GM12878 (cell line): ENCODE data around the gene SORCS1. TPM values are rescaled to one million over a fixed set of nuclear protein-coding genes. Genes with fewer than 3 reads are reported as not detected.

Experiments
- ATAC-seq: fragments of 200-7000 bp; cut with Tn5 transposase; 3 replicates; pipeline ENCODE4 v1.9.1; 2020; ENCODE audit warnings: mild to moderate bottlenecking, moderate library complexity
- BruUV-seq: library from RNA; stranded (reverse); fragments of 400-500 nt; replicated peaks from 2 replicates; lab custom pipeline; 2021; lab: Mats Ljungman, UMichigan
- CTCF ChIA-PET: fragments of 300-600 bp; sonication (Branson Sonifier 250); formaldehyde crosslinking; extraction: SDS; loops from one replicate; lab custom pipeline; 2021; ENCODE audit warnings: inconsistent platforms; lab: Yijun Ruan, JAX
- POLR2A ChIA-PET: fragments of 350-600 bp; formaldehyde crosslinking; extraction: SDS; loops from one replicate; lab custom pipeline; 2021; ENCODE audit warnings: inconsistent platforms; lab: Charles Lee
- RAD21 ChIA-PET: fragments of 300-600 bp; sonication (Branson Sonifier 250); formaldehyde crosslinking; loops from one replicate; lab custom pipeline; 2023; ENCODE audit warnings: antibody characterized with exemption; ENCODE audit not compliant: unreplicated experiment; lab: Charles Lee
- SMC1A ChIA-PET: fragments of 300-600 bp; sonication (Branson Sonifier 250); formaldehyde crosslinking; loops from one replicate; lab custom pipeline; 2023; ENCODE audit not compliant: unreplicated experiment, uncharacterized antibody; lab: Charles Lee
- DNase-seq: peaks from one replicate; pipeline ENCODE4 v3.0.0-alpha.2; 2011; ENCODE audit warnings: low read depth, low spot score
- FAIRE-seq: peaks from 3 replicates; lab custom pipeline; 2011; peaks lifted over from hg19 to GRCh38; lab: Jason Lieb, UNC
- H2AFZ ChIP-seq: 2 replicates; pipeline ENCODE4 v1.6.0; 2011; ENCODE audit warnings: low read depth, low read length, control low read depth; ENCODE audit not compliant: control insufficient read depth
- H3K27ac ChIP-seq: 2 replicates; pipeline ENCODE4 v1.5.1; 2011; ENCODE audit warnings: control low read depth; ENCODE audit not compliant: control insufficient read depth, insufficient read depth
- H3K27me3 ChIP-seq, 2 experiments: replicated peaks in 1 of 2; 2 replicates each; pipeline versions ENCODE4 v1.6.0 to v1.6.1; 2011; ENCODE audit warnings: low read length in 1 of 2; ENCODE audit not compliant: control insufficient read depth in 2 of 2, insufficient read depth in 2 of 2
- H3K36me3 ChIP-seq, 2 experiments: 2 replicates each; pipeline ENCODE4 v1.5.1; 2011; ENCODE audit warnings: low read length in 1 of 2; ENCODE audit not compliant: control insufficient read depth in 2 of 2, insufficient read depth in 2 of 2
- H3K4me1 ChIP-seq: 2 replicates; pipeline ENCODE4 v1.6.1; 2011; ENCODE audit warnings: mild to moderate bottlenecking, low read length, moderate library complexity, mixed read lengths; ENCODE audit not compliant: control insufficient read depth, insufficient read depth
- H3K4me2 ChIP-seq: 2 replicates; pipeline ENCODE4 v1.6.0; 2011; ENCODE audit warnings: control low read depth; ENCODE audit not compliant: control insufficient read depth, insufficient read depth
- H3K4me3 ChIP-seq: fragments of 200-600 bp; sonication (generic); 2 replicates; pipeline ENCODE4 v1.5.1; 2016
- H3K79me2 ChIP-seq: 2 replicates; pipeline ENCODE4 v1.6.0; 2011; ENCODE audit warnings: low read length; ENCODE audit not compliant: control insufficient read depth, insufficient read depth
- H3K9ac ChIP-seq: 2 replicates; pipeline ENCODE4 v1.8.0; 2011; ENCODE audit warnings: low read length, control low read depth, mixed read lengths; ENCODE audit not compliant: control insufficient read depth, insufficient read depth
- H3K9me3 ChIP-seq: replicated peaks from 3 replicates; pipeline ENCODE4 v1.5.1; 2011; ENCODE audit warnings: mild to moderate bottlenecking, low read length; ENCODE audit not compliant: control insufficient read depth, insufficient read depth
- H4K20me1 ChIP-seq: 2 replicates; pipeline ENCODE4 v1.6.0; 2011; ENCODE audit not compliant: control insufficient read depth, insufficient read depth
- BCL3 ChIP-seq: IDR thresholded peaks from 2 replicates; pipeline ENCODE4 v1.6.1; 2011; ENCODE audit warnings: borderline replicate concordance, low read depth, mild to moderate bottlenecking, moderate library complexity, low read length; ENCODE audit not compliant: insufficient read depth, poor library complexity, severe bottlenecking
- BCLAF1 ChIP-seq: fragments of 450-650 bp; IDR thresholded peaks from 2 replicates; pipeline ENCODE4 v1.6.1; 2017; ENCODE audit warnings: antibody characterized with exemption, mild to moderate bottlenecking, moderate library complexity
- CHD1 ChIP-seq: IDR thresholded peaks from 2 replicates; pipeline ENCODE4 v1.6.1; 2012; ENCODE audit warnings: low read depth, low read length, improper control_type of control experiment
- CREB1 ChIP-seq: IDR thresholded peaks from 2 replicates; pipeline ENCODE4 v1.6.1; 2012; ENCODE audit warnings: low read depth, mild to moderate bottlenecking, inconsistent platforms
- E2F8 ChIP-seq: fragments of 450-650 bp; IDR thresholded peaks from 2 replicates; pipeline ENCODE4 v1.6.1; 2018; ENCODE audit warnings: mild to moderate bottlenecking, low read depth, moderate library complexity; ENCODE audit not compliant: partially characterized antibody
- EGR1 ChIP-seq, 2 experiments: IDR thresholded peaks; 1 replicate in 1 of 2; 2 replicates in 1 of 2; pipeline ENCODE4 v1.6.1; 2011 to 2012; ENCODE audit warnings: low read depth in 2 of 2, low read length in 2 of 2, borderline replicate concordance in 1 of 2, mild to moderate bottlenecking in 1 of 2, moderate library complexity in 1 of 2
- PML ChIP-seq: IDR thresholded peaks from 2 replicates; pipeline ENCODE4 v1.6.1; 2012; ENCODE audit warnings: low read length, inconsistent platforms
- POU2F2 ChIP-seq: IDR thresholded peaks from 3 replicates; pipeline ENCODE4 v1.6.1; 2011; ENCODE audit warnings: low read depth, mild to moderate bottlenecking, low read length, borderline replicate concordance
- ZNF687 ChIP-seq: fragments of 450-650 bp; IDR thresholded peaks from 2 replicates; pipeline ENCODE4 v1.6.1; 2017; ENCODE audit warnings: mild to moderate bottlenecking, moderate library complexity
- WGBS: methylation state at CpG from one replicate; pipeline ENCODE4 v1.1.6; 2016; ENCODE audit warnings: low lambda C conversion rate; ENCODE audit not compliant: insufficient replicate concordance, insufficient coverage; ENCODE audit errors: missing lambda C conversion rate; 5-methylcytosine and 5-hydroxymethylcytosine counted together
- in situ Hi-C: fragments of 300-500 bp; cut with MboI; formaldehyde crosslinking; loops from 9 replicates; pipeline ENCODE4 v1.14.3; 2018; ENCODE audit warnings: mixed read lengths
- intact Hi-C: fragments of 100-400 bp; cut with micrococcal nuclease; formaldehyde crosslinking; loops from one replicate; pipeline ENCODE4 v1.14.2; 2022; ENCODE audit not compliant: unreplicated experiment
- polyA plus RNA-seq, 11 experiments: library from polyadenylated mRNA; depleted of rRNA in 4 of 11; unstranded in 6 of 11; stranded (reverse) in 5 of 11; fragments of >200 nt; fragmentation: Nextera tagmentation in 4 of 11; fragmentation: Illumina TruSeq in 1 of 11; extraction: Ambion mirVana in 4 of 11; extraction: Trizol in 1 of 11; gene quantifications; 1 replicate in 1 of 11; 2 replicates in 10 of 11; pipeline versions ENCODE4 v1.2.1 to v1.2.3, GENCODE V29; 2011 to 2016; ENCODE audit warnings: inconsistent platforms in 2 of 11, missing spikeins in 2 of 11, low read depth in 1 of 11
- total RNA-seq, 4 experiments: library from RNA; depleted of rRNA in 3 of 4; stranded (reverse); fragments of >200 nt in 3 of 4; fragmentation: Illumina TruSeq in 1 of 4; extraction: Trizol in 1 of 4; gene quantifications; 2 replicates each; pipeline versions ENCODE4 v1.2.1 to v1.2.3, GENCODE V29; 2013 to 2021

Gene SORCS1
- total and polyA plus RNA-seq, 10 of the 15 experiments (the other 5 are each of a cell fraction or from before 2014, with no cell fraction given): 0.02 to 9.6 (median 0.06) TPM; not detected in 3

GRCh38 chr10:106956216-106956915 is 208.1 kb downstream of the SORCS1 start (continued):
- no peak for TF ChIP-seq E2F8
- TF ChIP-seq CHD1: no peak
- no peak for TF ChIP-seq CREB1

GRCh38 chr10:106955133-106955532 is 209.4 kb downstream of the SORCS1 start:
- intact Hi-C loops: no loop called here
- H4K20me1 ChIP-seq: no peaks in the 10 kb centered on the region
- CTCF ChIA-PET: no interaction called here
- RAD21 ChIA-PET: no interaction called here
- no peak for FAIRE-seq
- H3K4me3 ChIP-seq: no peak overlapping the region
- no peak overlapping the region for H3K9ac ChIP-seq
- H3K36me3 ChIP-seq: no peaks in the 10 kb centered on the region
- no peak overlapping the region for H3K4me2 ChIP-seq
- H2AFZ ChIP-seq: no peak overlapping the region
- H3K79me2 ChIP-seq: no peaks in the 10 kb centered on the region
- POLR2A ChIA-PET: no interaction called here
- no peak for ATAC-seq
- peaks cover 3% of the 10 kb centered on the region; the same call in 1 of the 3 replicates for H3K9me3 ChIP-seq
- H3K27ac ChIP-seq: no peak overlapping the region
- SMC1A ChIA-PET: interaction anchor here (1.7 kb wide), 1 partner anchor 22 kb away, joined by 4 read pairs; no protein-coding TSS in a partner anchor
- peaks cover 13% of the 10 kb centered on the region for H3K4me1 ChIP-seq
- no TSS peak for BruUV-seq
- WGBS: 90% methylated on average over 9 of the region's 9 CpGs
- no peak for DNase-seq
- no peaks in the 10 kb centered on the region for H3K27me3 ChIP-seq
- in situ Hi-C loops: no loop called here
- no peak for TF ChIP-seq ZNF687
- no peak for TF ChIP-seq EGR1 (IDR thresholded peaks at IDR 0.05; ENCODE audit: borderline replicate concordance in 1 of 2, low read depth in 2 of 2, low read length in 2 of 2)
- TF ChIP-seq POU2F2: no peak
- TF ChIP-seq BCL3: no peak
- no peak for TF ChIP-seq PML
- no peak for TF ChIP-seq BCLAF1
